Activated CD4-positive, alpha-beta memory T cell treated with anti-CD3 and anti-CD28 coated beads for 36 hours (primary cell): ENCODE data around the gene MOV10L1. TPM values are rescaled to one million over a fixed set of nuclear protein-coding genes. Genes with fewer than 3 reads are reported as not detected.

Experiments
- CTCF ChIA-PET: fragments of 350-600 bp; sonication (Branson Sonifier 250); formaldehyde crosslinking; loops from one replicate; lab custom pipeline; 2021; ENCODE audit warnings: antibody characterized with exemption, inconsistent platforms; lab: Charles Lee
- POLR2A ChIA-PET: fragments of 350-600 bp; sonication (Branson Sonifier 250); formaldehyde crosslinking; loops from one replicate; lab custom pipeline; 2021; ENCODE audit warnings: antibody characterized with exemption; lab: Charles Lee
- DNase-seq: peaks from one replicate; pipeline ENCODE4 v3.0.0-alpha.2; 2020
- H3K27ac Mint-ChIP-seq: one replicate; pipeline ENCODE4 v1.8.0; 2021; ENCODE audit warnings: mixed read lengths
- H3K27me3 Mint-ChIP-seq: one replicate; pipeline ENCODE4 v1.8.0; 2021; ENCODE audit warnings: mixed read lengths
- H3K36me3 Mint-ChIP-seq: one replicate; pipeline ENCODE4 v1.8.0; 2021; ENCODE audit warnings: mixed read lengths
- H3K4me1 Mint-ChIP-seq: one replicate; pipeline ENCODE4 v1.8.0; 2021; ENCODE audit warnings: low read depth, mixed read lengths
- H3K4me3 Mint-ChIP-seq: one replicate; pipeline ENCODE4 v1.8.0; 2021; ENCODE audit warnings: mild to moderate bottlenecking, mixed read lengths
- H3K9me3 Mint-ChIP-seq: one replicate; pipeline ENCODE4 v1.8.0; 2021; ENCODE audit warnings: mixed read lengths
- intact Hi-C: fragments of 100-400 bp; cut with micrococcal nuclease; formaldehyde crosslinking; loops from one replicate; pipeline ENCODE4 v1.15.1; 2023
- total RNA-seq, 2 experiments: library from RNA; stranded (reverse); gene quantifications; one replicate each; pipeline ENCODE4 v1.2.3, GENCODE V29; 2021

The MOV10L1 gene
- total RNA-seq, 2 experiments from 2014 or later: not detected

DNA sequence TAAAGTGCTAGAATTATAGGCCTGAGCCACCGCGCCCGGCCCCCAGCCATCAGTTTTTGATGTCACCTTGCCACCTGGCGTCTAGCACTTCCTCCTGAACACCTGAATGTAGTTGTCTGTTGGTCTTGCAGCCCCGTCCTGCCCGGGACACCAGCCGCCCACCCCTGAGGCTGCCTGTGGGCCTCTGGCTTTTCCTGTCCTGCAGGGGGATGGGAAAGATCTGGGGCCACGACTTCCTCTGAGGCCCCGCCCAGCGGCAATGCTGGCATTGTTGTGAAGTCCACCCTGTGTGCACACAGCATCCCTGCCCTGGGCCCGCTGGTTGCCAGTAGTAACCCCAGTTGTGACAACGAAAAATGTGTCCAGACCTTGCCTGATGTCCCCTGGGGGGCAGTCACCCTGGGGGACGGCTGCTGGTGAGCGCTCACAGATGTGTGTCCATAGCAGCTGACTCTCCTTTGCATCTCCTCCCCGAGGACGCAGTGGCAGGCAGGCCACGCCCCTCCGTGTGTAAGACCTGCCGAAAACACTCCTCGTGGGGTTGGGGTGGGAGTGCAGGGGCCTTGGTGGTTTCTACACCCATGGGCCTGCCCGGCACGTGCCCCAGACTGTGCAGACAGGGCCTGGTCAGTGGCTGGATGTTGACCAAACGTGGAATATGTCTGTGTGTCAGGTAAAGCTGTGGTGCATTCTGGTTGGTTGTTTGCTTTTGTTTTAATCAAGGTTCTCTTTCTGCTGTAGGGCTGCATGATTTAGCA, 117.8 kb downstream of the MOV10L1 start:
- ChIA-PET CTCF (interaction anchor here (1.5 to 4.6 kb wide), 4 partner anchors 16 to 277 kb away, joined by 3 to 40 read pairs (median 6); no protein-coding TSS in a partner anchor), POLR2A (no interaction called here)
- Mint-ChIP-seq H3K27ac (no peak overlapping the region), H3K36me3 (peaks cover 21% of the 10 kb centered on the region), H3K4me1 (peaks cover 18% of the 10 kb centered on the region), H3K4me3 (no peak overlapping the region), H3K27me3 (no peaks in the 10 kb centered on the region), H3K9me3 (no peaks in the 10 kb centered on the region)
- intact Hi-C loops: loop anchor here (5.0 kb wide), 1 partner anchor 440 kb away; no protein-coding TSS in a partner anchor
- no peak for DNase-seq

GRCh38 chr22:50208430-50208938, 118.7 kb downstream of the MOV10L1 start:
- peaks cover 16% of the 10 kb centered on the region for H3K36me3 Mint-ChIP-seq
- H3K9me3 Mint-ChIP-seq: no peaks in the 10 kb centered on the region
- ChIA-PET CTCF (interaction anchor here (1.2 to 4.6 kb wide), 3 partner anchors 29 to 278 kb away, joined by 3 to 40 read pairs (median 8); no protein-coding TSS in a partner anchor), POLR2A (interaction anchor here (0.6 kb wide), 1 partner anchor 17 kb away, joined by 3 read pairs; no protein-coding TSS in a partner anchor)
- H3K4me1 Mint-ChIP-seq: peaks cover 17% of the 10 kb centered on the region
- DNase-seq: no peak
- intact Hi-C loops: loop anchor here (5.0 kb wide), 1 partner anchor 441 kb away; no protein-coding TSS in a partner anchor
- no peaks in the 10 kb centered on the region for H3K27me3 Mint-ChIP-seq
- no peak overlapping the region for H3K27ac Mint-ChIP-seq
- H3K4me3 Mint-ChIP-seq: no peak overlapping the region

- ChIA-PET POLR2A (no interaction called here), CTCF (interaction anchor here (1.2 to 4.6 kb wide), 3 partner anchors 28 to 278 kb away, joined by 3 to 40 read pairs (median 8); no protein-coding TSS in a partner anchor)
- Mint-ChIP-seq H3K4me1 (peaks cover 14% of the 10 kb centered on the region), H3K27ac (no peak overlapping the region), H3K4me3 (no peak overlapping the region), H3K9me3 (no peaks in the 10 kb centered on the region), H3K27me3 (no peaks in the 10 kb centered on the region), H3K36me3 (peaks cover 16% of the 10 kb centered on the region)
- DNase-seq: no peak
- intact Hi-C loops: loop anchor here (1.0 to 5.0 kb wide), 2 partner anchors 60 to 442 kb away; no protein-coding TSS in a partner anchor
Observed at GRCh38 chr22:50208939-50209892, 119.4 kb downstream of the MOV10L1 start.

DNA sequence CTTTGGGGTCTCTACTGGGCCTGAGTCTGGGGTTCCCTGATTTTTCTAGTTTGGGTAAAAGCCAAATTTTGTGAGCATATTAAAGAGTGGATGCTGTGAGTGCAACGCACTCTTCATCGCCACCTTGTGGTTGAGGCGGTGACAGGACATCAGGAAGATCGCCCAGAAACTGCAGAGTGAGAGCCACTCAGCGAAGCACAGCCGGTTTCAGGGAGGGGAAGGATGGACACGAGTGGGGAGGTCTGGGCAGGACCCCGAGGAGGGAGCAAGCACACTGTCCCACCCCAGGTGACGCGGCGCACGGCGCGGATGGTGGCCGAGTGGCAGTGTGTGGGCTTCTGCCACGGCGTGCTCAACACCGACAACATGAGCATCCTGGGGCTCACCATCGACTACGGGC, 120.1 kb downstream of the MOV10L1 start:
- Mint-ChIP-seq H3K36me3 (peaks cover 15% of the 10 kb centered on the region), H3K4me1 (peaks cover 10% of the 10 kb centered on the region), H3K27me3 (no peaks in the 10 kb centered on the region), H3K4me3 (no peak overlapping the region), H3K27ac (peak overlapping the region; percentile 55), H3K9me3 (no peaks in the 10 kb centered on the region)
- CTCF ChIA-PET: interaction anchor here (4.6 kb wide), 1 partner anchor 60 kb away, joined by 40 read pairs; no protein-coding TSS in a partner anchor
- DNase-seq: peak; percentile 76
- POLR2A ChIA-PET: no interaction called here
- intact Hi-C loops: loop anchor here (1.0 to 5.0 kb wide), 2 partner anchors 61 to 443 kb away; no protein-coding TSS in a partner anchor

DNA sequence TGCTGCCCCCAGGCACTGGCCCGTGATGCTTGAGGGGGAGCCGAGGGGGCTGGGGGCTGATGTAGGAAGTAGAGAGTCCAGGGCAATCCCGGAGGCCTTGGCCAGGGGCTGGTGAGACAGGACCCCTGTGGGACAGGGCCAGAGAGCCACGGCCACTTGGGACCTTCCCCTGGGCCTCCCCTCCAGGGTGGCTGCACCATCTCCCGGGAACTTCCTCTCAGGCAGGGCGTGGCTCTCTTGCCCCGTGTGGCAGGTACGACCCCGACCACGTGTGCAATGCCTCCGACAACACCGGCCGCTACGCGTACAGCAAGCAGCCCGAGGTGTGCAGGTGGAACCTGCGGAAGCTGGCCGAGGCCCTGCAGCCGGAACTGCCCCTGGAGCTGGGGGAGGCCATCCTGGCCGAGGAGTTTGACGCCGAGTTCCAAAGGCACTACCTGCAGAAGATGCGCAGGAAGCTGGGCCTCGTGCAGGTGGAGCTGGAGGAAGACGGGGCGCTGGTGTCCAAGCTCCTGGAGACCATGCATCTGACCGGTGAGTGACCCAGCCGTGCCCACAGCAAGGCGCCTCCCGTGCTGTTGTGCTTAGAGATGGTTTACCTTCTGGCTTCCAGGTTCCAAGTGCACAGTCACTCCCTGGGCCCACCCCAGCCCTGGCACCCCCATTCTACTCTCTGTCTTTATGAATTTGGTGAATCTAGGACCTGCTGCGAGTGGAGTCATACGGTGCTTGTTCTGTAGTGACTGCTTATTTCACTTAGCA, 120.8 kb downstream of the MOV10L1 start:
- DNase-seq: no peak
- POLR2A ChIA-PET: no interaction called here
- Mint-ChIP-seq H3K36me3 (peaks cover 16% of the 10 kb centered on the region), H3K4me3 (no peak overlapping the region), H3K27ac (no peak overlapping the region), H3K4me1 (peaks cover 10% of the 10 kb centered on the region), H3K9me3 (no peaks in the 10 kb centered on the region), H3K27me3 (no peaks in the 10 kb centered on the region)
- intact Hi-C loops: no loop called here
- CTCF ChIA-PET: interaction anchor here (0.9 to 2.2 kb wide), 3 partner anchors 59 to 156 kb away, joined by 3 to 23 read pairs (median 3); no protein-coding TSS in a partner anchor

- H3K4me1 Mint-ChIP-seq: peaks cover 10% of the 10 kb centered on the region
- no peaks in the 10 kb centered on the region for H3K27me3 Mint-ChIP-seq
- DNase-seq: no peak
- intact Hi-C loops: no loop called here
- H3K4me3 Mint-ChIP-seq: no peak overlapping the region
- ChIA-PET CTCF (interaction anchor here (0.9 to 2.2 kb wide), 3 partner anchors 59 to 156 kb away, joined by 3 to 23 read pairs (median 3); no protein-coding TSS in a partner anchor), POLR2A (no interaction called here)
- H3K36me3 Mint-ChIP-seq: peaks cover 20% of the 10 kb centered on the region
- H3K27ac Mint-ChIP-seq: peak overlapping the region; percentile 43
- H3K9me3 Mint-ChIP-seq: no peaks in the 10 kb centered on the region
Observed at GRCh38 chr22:50211147-50211546, 121.3 kb downstream of the MOV10L1 start.

Other genes starting within 250 kb of the MOV10L1 start
- 10 to 100 TPM; 18.4 TPM for gene ZBED4, start 236.2 kb upstream of the MOV10L1 start, total RNA-seq
- gene ALG12, start 171.6 kb upstream of the MOV10L1 start, total RNA-seq: 10 to 100 TPM; 12.4 to 13.8 TPM
- gene CRELD2, start 171.4 kb upstream of the MOV10L1 start, total RNA-seq: 10 to 100 TPM; 29.8 to 30.7 TPM
- gene PIM3, start 129.2 kb upstream of the MOV10L1 start, total RNA-seq: 100 to 1,000 TPM; 222 to 231 TPM
- gene IL17REL, start 77.2 kb upstream of the MOV10L1 start, total RNA-seq: 1 to 10 TPM in 1 of 2 experiments, under 1 TPM in 1; 0.73 to 1.1 TPM
- not detected for gene TTLL8, start 31.7 kb upstream of the MOV10L1 start, total RNA-seq
- gene MLC1, start 4.6 kb upstream of the MOV10L1 start, total RNA-seq: not detected
- 1 to 10 TPM; 3.3 to 3.5 TPM for gene PANX2, start 80.7 kb downstream of the MOV10L1 start, total RNA-seq
- gene TRABD, start 95.9 kb downstream of the MOV10L1 start, total RNA-seq: 10 to 100 TPM; 88.6 to 89.2 TPM
- 10 to 100 TPM; 18.8 to 19.7 TPM for gene SELENOO, start 111.0 kb downstream of the MOV10L1 start, total RNA-seq
- 10 to 100 TPM; 41.4 to 43.8 TPM for gene TUBGCP6, start 155.0 kb downstream of the MOV10L1 start, total RNA-seq
- gene HDAC10, start 161.3 kb downstream of the MOV10L1 start, total RNA-seq: 10 to 100 TPM; 46.1 to 47.6 TPM
- 1 to 10 TPM; 9.1 to 9.7 TPM for gene MAPK12, start 171.7 kb downstream of the MOV10L1 start, total RNA-seq
- 10 to 100 TPM; 23.1 to 24.6 TPM for gene MAPK11, start 180.4 kb downstream of the MOV10L1 start, total RNA-seq
- 1 to 10 TPM; 6.3 to 8.3 TPM for gene PLXNB2, start 217.6 kb downstream of the MOV10L1 start, total RNA-seq
- gene DENND6B, start 237.0 kb downstream of the MOV10L1 start, total RNA-seq: 1 to 10 TPM; 3.5 to 3.6 TPM